ENCODE results near the gene CDNF.

The CDNF gene

DNA sequence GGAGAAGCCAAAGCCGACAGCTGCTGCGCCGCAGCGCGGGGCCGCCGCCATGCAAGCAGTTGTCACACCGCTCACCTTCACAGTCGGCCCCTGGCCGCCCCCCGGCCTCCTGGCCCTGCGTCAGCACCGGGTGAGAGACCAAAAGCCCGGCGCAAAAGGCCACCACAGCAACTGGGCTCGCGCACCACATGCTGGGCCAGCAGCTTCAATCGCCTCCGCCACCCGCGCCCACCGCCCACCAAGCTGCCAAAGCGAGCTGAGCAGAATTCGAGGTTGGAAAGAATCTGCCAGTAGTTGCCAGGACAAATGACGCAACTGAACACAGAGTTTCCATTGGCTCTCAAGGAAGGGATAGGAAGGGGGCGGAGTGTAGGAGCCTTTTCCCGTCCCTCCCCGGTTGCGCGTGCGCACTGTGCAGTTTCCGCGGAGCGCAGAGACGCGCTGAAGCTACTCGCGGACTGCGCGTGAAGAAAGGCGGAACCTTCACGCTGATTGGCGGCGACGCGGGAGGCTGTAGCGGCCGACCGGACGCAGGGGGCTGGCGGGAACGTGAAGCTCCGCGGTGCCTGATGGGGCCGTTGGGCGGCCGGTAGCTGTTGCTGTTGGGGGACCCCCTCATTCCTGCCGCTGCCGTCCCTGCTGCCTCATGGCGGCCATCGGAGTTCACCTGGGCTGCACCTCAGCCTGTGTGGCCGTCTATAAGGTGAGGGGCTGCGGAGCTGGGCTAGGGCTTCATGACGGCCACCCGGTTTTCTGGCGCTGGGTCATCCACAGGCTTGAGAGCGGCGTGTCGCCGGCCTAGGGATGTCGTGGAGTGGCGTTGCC lies at the start of gene CDNF, which contains the start of the genes HSPA14 and MSANTD7:
Gene CDNF (minus strand): TSS at position 281 of the 825 bp plus-strand sequence. CDS start 91 bp downstream, at position 190.
Gene HSPA14 (plus strand): TSS at position 550 of the 825 bp plus-strand sequence. CDS start 97 bp downstream, at position 647.
Gene MSANTD7 (plus strand): TSS at position 550 of the 825 bp plus-strand sequence. CDS start 3,979 bp downstream, outside the sequence.
- peak within 1 kb of the TSS; percentile 93 for H3K4me3 ChIP-seq (ENCODE audit: low read depth, low read length)
- TF ChIP-seq CTCF (IDR thresholded peaks at IDR 0.05; ENCODE audit: low read depth, low read length, missing control alignments): no peak
- DNase-seq (ENCODE audit: low read depth): peak; percentile 99
- in situ Hi-C loops (cut with HindIII; ENCODE audit: low sequenced_read_pairs): no loop called here

GRCh38 chr10:14884082-14884481 lies 46.2 kb upstream of the CDNF start:
- TF ChIP-seq CTCF (IDR thresholded peaks at IDR 0.05; ENCODE audit: low read depth, low read length, missing control alignments): no peak
- in situ Hi-C loops (cut with HindIII; ENCODE audit: low sequenced_read_pairs): no loop called here
- H3K4me3 ChIP-seq (ENCODE audit: low read depth, low read length): no peak overlapping the region

DNA sequence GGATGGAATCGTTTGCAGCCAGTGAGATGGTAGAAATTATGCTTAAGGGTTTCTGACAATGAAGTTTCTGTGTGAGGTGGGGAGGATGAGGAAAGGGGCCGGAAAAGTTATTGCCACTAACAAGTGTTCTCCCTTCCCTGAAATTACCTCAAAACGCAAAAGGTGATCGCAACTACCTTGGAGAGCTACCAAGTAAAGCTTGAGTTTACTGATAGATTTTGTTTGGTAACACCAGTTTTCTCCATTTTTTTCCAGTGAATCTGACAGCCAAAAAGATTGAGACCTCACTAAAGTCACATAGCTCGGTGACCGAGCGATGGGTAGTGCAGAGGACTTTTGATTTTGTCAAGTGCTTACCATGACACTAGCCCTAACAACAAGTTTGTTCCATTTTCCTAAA lies 42.4 kb upstream of the CDNF start:
- in situ Hi-C loops (cut with HindIII; ENCODE audit: low sequenced_read_pairs): no loop called here
- peak overlapping the region; percentile 97 for H3K4me3 ChIP-seq (ENCODE audit: low read depth, low read length)
- no peak for DNase-seq (ENCODE audit: low read depth)
- no peak for TF ChIP-seq CTCF (IDR thresholded peaks at IDR 0.05; ENCODE audit: low read depth, low read length, missing control alignments)

More at GRCh38 chr10:14884082-14884481, 46.2 kb upstream of the CDNF start:
- DNase-seq (ENCODE audit: low read depth): no peak

DNA sequence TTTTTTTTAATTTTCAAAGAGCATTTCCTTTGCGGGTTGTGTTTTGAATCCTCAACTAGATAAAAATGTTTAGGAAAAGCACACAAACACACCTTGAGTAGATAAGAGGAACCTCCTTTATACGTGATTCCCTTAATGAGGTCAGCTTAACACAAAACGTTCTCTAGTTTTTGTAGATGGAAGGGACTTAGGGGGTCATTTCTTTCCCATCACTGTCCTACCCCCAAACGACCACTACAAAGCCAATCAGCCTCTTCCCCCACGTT lies 42.0 kb upstream of the CDNF start:
- peak overlapping the region; percentile 97 for H3K4me3 ChIP-seq (ENCODE audit: low read depth, low read length)
- in situ Hi-C loops (cut with HindIII; ENCODE audit: low sequenced_read_pairs): no loop called here
- DNase-seq (ENCODE audit: low read depth): no peak
- no peak for TF ChIP-seq CTCF (IDR thresholded peaks at IDR 0.05; ENCODE audit: low read depth, low read length, missing control alignments)

- peak overlapping the region; percentile 97 for H3K4me3 ChIP-seq (ENCODE audit: low read depth, low read length)
- DNase-seq (ENCODE audit: low read depth): no peak
- no peak for TF ChIP-seq CTCF (IDR thresholded peaks at IDR 0.05; ENCODE audit: low read depth, low read length, missing control alignments)
- in situ Hi-C loops (cut with HindIII; ENCODE audit: low sequenced_read_pairs): no loop called here
Measured at GRCh38 chr10:14879124-14879927, 41.5 kb upstream of the CDNF start.

DNA sequence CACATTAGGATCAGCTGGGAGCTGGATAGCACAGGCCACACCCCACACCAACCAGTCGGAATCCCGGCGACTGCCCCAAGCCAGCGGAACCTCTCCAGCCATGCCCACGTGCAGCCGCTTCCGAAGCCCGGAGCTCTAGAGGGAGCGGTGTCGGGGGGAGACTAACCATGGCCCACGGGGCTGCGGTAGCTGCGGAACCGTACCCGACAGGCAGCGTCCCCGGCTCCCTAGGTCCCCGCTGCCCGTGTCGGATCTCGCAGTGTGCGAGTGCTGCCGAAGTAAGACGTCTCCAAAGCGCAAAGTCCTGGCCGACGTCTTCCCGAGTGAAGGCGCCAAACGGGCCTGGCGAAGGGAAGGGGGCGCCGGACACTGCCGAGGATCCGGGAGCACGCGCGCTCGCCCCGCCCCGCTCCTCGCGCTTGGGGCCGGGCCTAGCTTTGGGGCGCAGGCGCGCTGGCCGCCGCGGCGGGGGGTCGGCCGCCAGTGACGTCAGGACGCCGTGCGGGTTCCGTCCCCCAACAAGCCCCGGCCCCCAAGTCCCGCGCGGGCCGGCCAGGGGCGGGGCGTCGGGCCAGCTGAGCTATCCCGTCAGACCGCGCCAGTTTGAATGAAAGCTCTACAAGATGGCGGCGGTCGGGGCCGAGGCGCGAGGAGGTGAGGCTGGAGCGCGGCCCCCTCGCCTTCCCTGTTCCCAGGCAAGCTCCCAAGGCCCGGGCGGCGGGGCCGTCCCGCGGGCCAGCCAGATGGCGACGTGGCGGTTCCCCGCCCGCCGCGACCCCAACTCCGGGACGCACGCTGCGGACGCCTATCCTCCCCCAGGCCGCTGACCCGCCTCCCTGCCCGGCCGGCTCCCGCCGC lies 40.7 kb upstream of the CDNF start, which contains the start of gene SUV39H2:
Gene SUV39H2 (plus strand): TSS at position 601 of the 858 bp plus-strand sequence. CDS start 23 bp downstream, at position 624.
- peak within 1 kb of the TSS; percentile 97 for H3K4me3 ChIP-seq (ENCODE audit: low read depth, low read length)
- in situ Hi-C loops (cut with HindIII; ENCODE audit: low sequenced_read_pairs): no loop called here
- TF ChIP-seq CTCF (IDR thresholded peaks at IDR 0.05; ENCODE audit: low read depth, low read length, missing control alignments): no peak
- DNase-seq (ENCODE audit: low read depth): peak; percentile 87
